Bronchial epithelial cell (primary cell): ENCODE results near the gene NUP93. TPM values are rescaled to one million over a fixed set of nuclear protein-coding genes. Genes with fewer than 3 reads are reported as not detected.

Experiments
- DNase-seq: peaks from one replicate; pipeline ENCODE4 v3.0.0-alpha.2; 2010; ENCODE audit warnings: low read depth
- FAIRE-seq: peaks from 2 replicates; lab custom pipeline; 2011; peaks lifted over from hg19 to GRCh38; lab: Jason Lieb, UNC
- H3K27me3 ChIP-seq: 2 replicates; pipeline ENCODE4 v1.5.1; 2011; ENCODE audit warnings: low read length; ENCODE audit not compliant: control insufficient read depth, insufficient read depth
- H3K36me3 ChIP-seq: 2 replicates; pipeline ENCODE4 v1.5.1; 2011; ENCODE audit warnings: low read length; ENCODE audit not compliant: control insufficient read depth, insufficient read depth
- H3K4me3 ChIP-seq: 2 replicates; pipeline ENCODE4 v1.5.1; 2011; ENCODE audit warnings: mild to moderate bottlenecking, low read depth, low read length, control low read depth
- total RNA-seq: library from RNA; depleted of rRNA; stranded (reverse); fragments of >200 nt; gene quantifications from 2 replicates; pipeline ENCODE4 v1.2.1, GENCODE V29; 2014
- TF ChIP-seq, protein P1 (sequence below): IDR thresholded peaks from 2 replicates; pipeline ENCODE4 v1.5.1; 2011; ENCODE audit warnings: mild to moderate bottlenecking, moderate library complexity, low read length, control low read depth, inconsistent platforms; ENCODE audit not compliant: insufficient read depth, severe bottlenecking

NUP93 gene
- total RNA-seq, 1 donor from 2014 or later, result 47.4 TPM

DNA sequence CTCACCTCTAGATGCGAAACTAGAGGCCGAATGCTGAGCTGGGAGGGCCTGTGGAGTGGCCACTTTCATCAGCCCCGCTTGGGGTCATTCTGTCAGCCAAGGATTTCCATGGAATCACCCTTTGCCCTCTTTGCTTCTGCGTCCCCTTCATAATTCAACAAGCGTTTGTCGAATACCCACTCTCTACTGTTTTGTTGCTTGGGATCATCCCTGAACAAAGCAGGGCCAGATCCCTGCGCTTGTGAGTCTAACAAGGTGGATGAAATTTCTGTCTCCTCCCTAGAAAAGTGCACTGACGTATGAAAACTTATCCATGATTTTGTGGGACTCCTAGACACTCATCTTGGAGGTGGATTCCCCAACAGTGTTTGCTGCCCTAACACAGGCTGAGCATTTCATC lies 131.8 kb downstream of the NUP93 start:
- H3K27me3 ChIP-seq, result no peaks in the 10 kb centered on the region
- no peak overlapping the region for H3K4me3 ChIP-seq
- FAIRE-seq (no peak), DNase-seq (no peak)
- H3K36me3 ChIP-seq, result no peaks in the 10 kb centered on the region
- TF ChIP-seq, protein P1, sequence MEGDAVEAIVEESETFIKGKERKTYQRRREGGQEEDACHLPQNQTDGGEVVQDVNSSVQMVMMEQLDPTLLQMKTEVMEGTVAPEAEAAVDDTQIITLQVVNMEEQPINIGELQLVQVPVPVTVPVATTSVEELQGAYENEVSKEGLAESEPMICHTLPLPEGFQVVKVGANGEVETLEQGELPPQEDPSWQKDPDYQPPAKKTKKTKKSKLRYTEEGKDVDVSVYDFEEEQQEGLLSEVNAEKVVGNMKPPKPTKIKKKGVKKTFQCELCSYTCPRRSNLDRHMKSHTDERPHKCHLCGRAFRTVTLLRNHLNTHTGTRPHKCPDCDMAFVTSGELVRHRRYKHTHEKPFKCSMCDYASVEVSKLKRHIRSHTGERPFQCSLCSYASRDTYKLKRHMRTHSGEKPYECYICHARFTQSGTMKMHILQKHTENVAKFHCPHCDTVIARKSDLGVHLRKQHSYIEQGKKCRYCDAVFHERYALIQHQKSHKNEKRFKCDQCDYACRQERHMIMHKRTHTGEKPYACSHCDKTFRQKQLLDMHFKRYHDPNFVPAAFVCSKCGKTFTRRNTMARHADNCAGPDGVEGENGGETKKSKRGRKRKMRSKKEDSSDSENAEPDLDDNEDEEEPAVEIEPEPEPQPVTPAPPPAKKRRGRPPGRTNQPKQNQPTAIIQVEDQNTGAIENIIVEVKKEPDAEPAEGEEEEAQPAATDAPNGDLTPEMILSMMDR, result no peak

DNA sequence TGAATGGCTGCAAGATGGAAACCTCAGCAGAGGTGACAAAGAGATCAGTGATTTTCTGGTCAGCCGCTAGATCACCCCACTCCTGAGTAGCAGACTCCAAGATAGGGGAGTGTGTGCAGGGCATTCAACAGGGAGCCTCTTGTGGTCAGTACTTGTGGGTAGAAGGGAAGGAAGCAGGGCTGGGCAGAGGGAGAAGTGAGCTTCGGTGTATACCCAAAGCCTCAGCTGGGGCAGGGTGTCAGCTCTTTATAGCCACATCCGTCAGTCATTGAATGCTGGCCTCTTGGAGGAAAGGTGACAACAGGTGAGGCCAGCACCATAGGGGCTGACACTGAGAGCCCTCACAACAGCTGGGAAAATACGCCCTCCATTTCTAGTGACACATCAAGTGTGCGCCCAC lies 132.8 kb downstream of the NUP93 start:
- no peaks in the 10 kb centered on the region for H3K27me3 ChIP-seq

DNA sequence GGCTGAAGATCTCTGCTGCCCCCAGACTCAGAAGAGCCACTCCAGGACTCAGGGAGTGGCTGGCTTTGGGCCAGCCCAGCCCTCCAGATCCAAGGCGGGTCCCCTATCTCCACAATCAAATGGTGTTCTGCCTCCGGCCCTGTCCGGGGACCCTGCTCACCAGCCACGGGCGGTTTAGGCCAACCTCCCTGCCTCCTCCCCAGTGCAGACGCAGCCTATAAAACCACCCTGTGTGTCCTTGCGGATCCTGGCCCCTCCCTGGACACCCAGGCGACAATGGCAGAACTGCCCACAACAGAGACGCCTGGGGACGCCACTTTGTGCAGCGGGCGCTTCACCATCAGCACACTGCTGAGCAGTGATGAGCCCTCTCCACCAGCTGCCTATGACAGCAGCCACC lies 135.0 kb downstream of the NUP93 start, which contains the start of gene SLC12A3:
TSS of gene SLC12A3 (plus strand) at position 248 of the 400 bp plus-strand sequence. CDS start at position 277, 29 bp downstream.
- Histone ChIP-seq H3K27me3 (no peaks in the 10 kb centered on the region), H3K36me3 (no peaks in the 10 kb centered on the region), H3K4me3 (no peak within 1 kb of the TSS)
- no peak for DNase-seq
- no peak for FAIRE-seq
- TF ChIP-seq, protein P1, result no peak

More for the DNA sequence above, 132.8 kb downstream of the NUP93 start:
- Histone ChIP-seq H3K4me3 (no peak overlapping the region), H3K36me3 (no peaks in the 10 kb centered on the region)
- TF ChIP-seq, protein P1, result no peak
- no peak for DNase-seq
- FAIRE-seq, result no peak

DNA sequence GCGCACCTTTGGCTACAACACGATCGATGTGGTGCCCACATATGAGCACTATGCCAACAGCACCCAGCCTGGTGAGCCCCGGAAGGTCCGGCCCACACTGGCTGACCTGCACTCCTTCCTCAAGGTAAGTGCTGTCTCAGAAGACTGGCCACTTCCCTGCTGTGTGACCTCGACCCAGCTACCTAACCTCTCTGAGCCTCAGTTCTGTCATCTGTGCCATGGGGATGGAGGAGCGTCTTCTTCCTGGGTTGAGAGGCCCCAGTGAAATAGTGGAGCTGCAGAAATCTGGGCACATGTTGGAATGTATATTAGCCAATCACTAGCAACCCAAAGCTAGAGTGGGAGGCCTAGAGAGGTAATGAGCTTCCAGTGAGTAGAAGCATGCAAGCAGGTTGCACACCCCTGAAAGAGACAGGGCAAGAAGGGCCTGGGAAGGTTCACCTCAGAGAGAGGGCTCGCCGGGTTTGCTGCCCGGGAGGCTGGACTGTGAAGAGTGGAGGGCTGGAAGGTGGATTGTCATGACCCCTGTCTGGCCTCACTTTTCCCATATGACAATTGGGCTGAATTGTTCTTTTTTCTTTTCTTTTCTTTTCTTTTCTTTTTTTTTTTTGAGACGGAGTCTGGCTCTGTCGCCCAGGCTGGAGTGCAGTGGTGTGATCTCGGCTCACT lies 135.6 kb downstream of the NUP93 start:
- Histone ChIP-seq H3K27me3 (no peaks in the 10 kb centered on the region), H3K4me3 (no peak overlapping the region), H3K36me3 (no peaks in the 10 kb centered on the region)
- DNase-seq (no peak), FAIRE-seq (no peak)
- TF ChIP-seq, protein P1, result no peak

DNA sequence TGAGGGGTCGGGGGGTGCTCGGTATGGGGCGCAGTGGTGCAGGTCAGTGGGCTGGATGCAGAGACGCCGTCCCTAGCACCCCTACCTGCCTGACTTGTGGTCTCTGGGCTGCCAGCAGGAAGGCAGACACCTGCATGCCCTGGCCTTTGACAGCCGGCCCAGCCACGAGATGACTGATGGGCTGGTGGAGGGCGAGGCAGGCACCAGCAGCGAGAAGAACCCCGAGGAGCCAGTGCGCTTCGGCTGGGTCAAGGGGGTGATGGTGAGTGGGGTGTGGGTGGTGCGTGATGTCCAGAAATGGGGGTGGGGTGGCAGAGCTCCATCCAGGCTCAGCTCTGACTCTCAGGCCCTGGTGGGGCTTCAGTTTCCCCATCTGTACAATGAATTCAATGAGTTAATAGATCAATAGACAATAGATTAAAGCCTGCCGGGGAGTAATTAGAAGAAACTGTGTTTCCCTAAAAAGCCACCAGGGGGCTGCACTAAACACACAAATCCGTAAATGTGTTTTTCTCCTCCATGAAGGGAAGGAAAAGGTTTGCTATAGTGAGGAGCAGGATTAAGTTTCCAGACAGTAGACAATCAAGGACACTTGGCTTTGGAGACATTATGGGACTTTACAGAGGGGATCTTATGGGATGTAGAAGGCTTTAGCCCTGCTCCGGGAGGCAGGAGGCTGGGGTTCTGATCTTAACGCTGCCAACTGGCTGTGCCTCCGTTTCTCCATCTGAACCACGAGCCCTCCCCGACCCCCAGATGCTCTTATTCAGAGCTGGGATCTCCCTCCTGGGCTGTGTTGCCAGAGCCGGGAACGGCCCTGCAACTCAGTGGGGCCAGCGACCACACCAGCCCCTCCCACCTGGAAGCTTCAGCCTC lies 137.3 kb downstream of the NUP93 start:
- FAIRE-seq (no peak), DNase-seq (peak; percentile 48)
- H3K4me3 ChIP-seq, result no peak overlapping the region

More for the DNA sequence above, 137.3 kb downstream of the NUP93 start:
- TF ChIP-seq, protein P1, result peak; percentile 61
- Histone ChIP-seq H3K27me3 (no peaks in the 10 kb centered on the region), H3K36me3 (no peaks in the 10 kb centered on the region)
